ENCODE data around the gene KLHDC10. TPM values are rescaled to one million over a fixed set of nuclear protein-coding genes. Genes with fewer than 3 reads are reported as not detected.
A peak's percentile ranks its signal among the peaks of the same experiment; 100 is the strongest.

Gene KLHDC10
- total RNA-seq: 10 to 100 TPM; 18.7 to 34.7 TPM

GRCh38 chr7:130069978-130070860 lies at the start of gene KLHDC10:
KLHDC10 (plus strand) TSS chr7:130070534; CDS start chr7:130070644, 110 bp downstream.
- WGBS: under 1% methylated on average over 57 of the region's 57 CpGs
- Histone ChIP-seq H3K9me3 (no peaks in the 10 kb centered on the region), H3K27me3 (replicated peaks; ENCODE audit: insufficient read depth) (no peaks in the 10 kb centered on the region), H3K4me3 (peak within 1 kb of the TSS; percentile 61 to 97), H3K4me1 (replicated peaks) (peaks cover 2% of the 10 kb centered on the region), H3K27ac (peak within 1 kb of the TSS; percentile 88 to 89), H3K36me3 (no peaks in the 10 kb centered on the region)
- DNase-seq (ENCODE audit: low spot score): peak; percentile 97
- TF ChIP-seq CTCF (IDR thresholded peaks at IDR 0.05) (no peak), POLR2AphosphoS5 (IDR thresholded peaks at IDR 0.05) (peak; percentile 97), POLR2A (IDR thresholded peaks at IDR 0.05) (peak; percentile 48)
- intact Hi-C loops (cut with DNase I): loop anchor here (2.0 to 10.0 kb wide), 2 partner anchors 599 to 685 kb away; partner anchors contain the start of gene COPG2

- TF ChIP-seq CTCF (IDR thresholded peaks at IDR 0.05) (no peak), POLR2AphosphoS5 (IDR thresholded peaks at IDR 0.05) (no peak), POLR2A (IDR thresholded peaks at IDR 0.05) (no peak)
- H3K36me3 ChIP-seq: peaks cover 13% of the 10 kb centered on the region in 2 donors
- 94% methylated on average over 10 of the region's 10 CpGs for WGBS
- no peak for DNase-seq (ENCODE audit: low spot score)
- H3K4me1 ChIP-seq (replicated peaks): no peaks in the 10 kb centered on the region
- no peaks in the 10 kb centered on the region for H3K27me3 ChIP-seq (replicated peaks; ENCODE audit: insufficient read depth)
- intact Hi-C loops (cut with DNase I): no loop called here
- no peak overlapping the region for H3K4me3 ChIP-seq
- H3K27ac ChIP-seq: no peak overlapping the region
- no peaks in the 10 kb centered on the region for H3K9me3 ChIP-seq
Measured at GRCh38 chr7:130021105-130021834, 49.1 kb upstream of the KLHDC10 start.

- TF ChIP-seq POLR2AphosphoS5 (IDR thresholded peaks at IDR 0.05) (no peak), POLR2A (IDR thresholded peaks at IDR 0.05) (no peak), CTCF (IDR thresholded peaks at IDR 0.05) (no peak)
- Histone ChIP-seq H3K27me3 (replicated peaks; ENCODE audit: insufficient read depth) (no peaks in the 10 kb centered on the region), H3K36me3 (peaks cover 13% of the 10 kb centered on the region in 2 donors), H3K4me1 (replicated peaks) (no peaks in the 10 kb centered on the region), H3K27ac (no peak overlapping the region), H3K9me3 (no peaks in the 10 kb centered on the region), H3K4me3 (no peak overlapping the region)
- WGBS: 91% methylated on average over 9 of the region's 9 CpGs
- intact Hi-C loops (cut with DNase I): no loop called here
- no peak for DNase-seq (ENCODE audit: low spot score)
Measured at GRCh38 chr7:130022115-130022514, 48.2 kb upstream of the KLHDC10 start.

GRCh38 chr7:130022623-130023175 lies 47.6 kb upstream of the KLHDC10 start:
- TF ChIP-seq CTCF (IDR thresholded peaks at IDR 0.05): no peak
- TF ChIP-seq POLR2AphosphoS5 (IDR thresholded peaks at IDR 0.05): no peak
- TF ChIP-seq POLR2A (IDR thresholded peaks at IDR 0.05): no peak
- H3K36me3 ChIP-seq: peaks cover 13% of the 10 kb centered on the region in 2 donors

More at GRCh38 chr7:130022623-130023175, 47.6 kb upstream of the KLHDC10 start:
- Histone ChIP-seq H3K27ac (no peak overlapping the region), H3K4me1 (replicated peaks) (no peaks in the 10 kb centered on the region), H3K4me3 (no peak overlapping the region), H3K9me3 (no peaks in the 10 kb centered on the region), H3K27me3 (replicated peaks; ENCODE audit: insufficient read depth) (no peaks in the 10 kb centered on the region)
- intact Hi-C loops (cut with DNase I): no loop called here
- no peak for DNase-seq (ENCODE audit: low spot score)
- 89% methylated on average over 7 of the region's 7 CpGs for WGBS

Data from prostate gland (tissue), 2 donors.